Panc1 (cell line): Measurements from ENCODE around the gene CCL28. TPM values are rescaled to one million over a fixed set of nuclear protein-coding genes. Genes with fewer than 3 reads are reported as not detected.
"Not testable (repeated sequence)": the region's sequence is repeated elsewhere in the genome, so short reads cannot be mapped to it uniquely, and the experiment has no call there.

Source experiments
- ATAC-seq: fragments of 200-7000 bp; cut with Tn5 transposase; 2 replicates; pipeline ENCODE4 v1.9.1; 2020; ENCODE audit warnings: mild to moderate bottlenecking, moderate library complexity
- BruUV-seq: library from RNA; stranded (reverse); fragments of 400-500 nt; replicated peaks from 2 replicates; lab custom pipeline; 2021; lab: Mats Ljungman, UMichigan
- CTCF ChIA-PET: fragments of 300-600 bp; sonication (Branson Sonifier 250); formaldehyde crosslinking; loops from one replicate; lab custom pipeline; 2022; ENCODE audit warnings: antibody characterized with exemption; lab: Charles Lee
- POLR2A ChIA-PET: fragments of 300-600 bp; sonication (Branson Sonifier 250); formaldehyde crosslinking; loops from one replicate; lab custom pipeline; 2022; ENCODE audit warnings: antibody characterized with exemption; lab: Charles Lee
- DNase-seq: peaks from one replicate; pipeline ENCODE4 v3.0.0-alpha.2; 2010; ENCODE audit warnings: low read depth, low spot score
- H3K27ac ChIP-seq: 2 replicates; pipeline ENCODE4 v1.5.1; 2011; ENCODE audit warnings: mild to moderate bottlenecking, low read length, inconsistent platforms
- H3K27me3 ChIP-seq: fragments of 200-500 bp; sonication (Bioruptor generic); 2 replicates; pipeline ENCODE4 v1.6.0; 2014; ENCODE audit warnings: low read length, inconsistent platforms; ENCODE audit not compliant: control insufficient read depth, insufficient read depth
- H3K36me3 ChIP-seq: fragments of 200-500 bp; sonication (Bioruptor generic); 2 replicates; pipeline ENCODE4 v1.5.1; 2014; ENCODE audit warnings: inconsistent platforms, mild to moderate bottlenecking, low read length, moderate library complexity; ENCODE audit not compliant: control insufficient read depth, insufficient read depth
- H3K4me1 ChIP-seq: 2 replicates; pipeline ENCODE4 v1.5.1; 2011; ENCODE audit warnings: inconsistent platforms, mild to moderate bottlenecking, low read length, moderate library complexity; ENCODE audit not compliant: control insufficient read depth, insufficient read depth
- H3K4me3 ChIP-seq, 2 experiments: 2 replicates each; pipeline ENCODE4 v1.5.1; 2011 to 2012; ENCODE audit warnings: low read depth in 2 of 2, low read length in 2 of 2, mild to moderate bottlenecking in 2 of 2, inconsistent platforms in 1 of 2, moderate library complexity in 1 of 2
- H3K9me3 ChIP-seq: fragments of 200-500 bp; sonication (Bioruptor generic); 2 replicates; pipeline ENCODE4 v1.5.1; 2014; ENCODE audit warnings: low read depth, mild to moderate bottlenecking, inconsistent platforms, low read length, moderate library complexity; ENCODE audit not compliant: control insufficient read depth, insufficient read depth
- CTCF ChIP-seq: fragments of 450-650 bp; IDR thresholded peaks from 2 replicates; pipeline ENCODE4 v1.5.1; 2017; ENCODE audit warnings: mild to moderate bottlenecking
- POLR2AphosphoS5 ChIP-seq: IDR thresholded peaks from 2 replicates; pipeline ENCODE4 v1.6.1; 2012; ENCODE audit warnings: mild to moderate bottlenecking, low read depth, low read length, moderate library complexity
- REST ChIP-seq, 2 experiments: IDR thresholded peaks; 2 replicates each; pipeline ENCODE4 v1.6.1; 2011 to 2012; ENCODE audit warnings: low read depth in 2 of 2, control low read depth in 1 of 2, low read length in 1 of 2, mild to moderate bottlenecking in 1 of 2, moderate library complexity in 1 of 2; ENCODE audit not compliant: insufficient read depth in 1 of 2
- SIN3A ChIP-seq: IDR thresholded peaks from 2 replicates; pipeline ENCODE4 v1.6.1; 2012; ENCODE audit warnings: low read depth, mild to moderate bottlenecking, low read length, moderate library complexity, borderline replicate concordance; ENCODE audit not compliant: insufficient read depth
- TCF7L2 ChIP-seq: IDR thresholded peaks from 2 replicates; pipeline ENCODE4 v1.6.1; 2011; ENCODE audit warnings: mild to moderate bottlenecking, low read depth, low read length, inconsistent platforms
- in situ Hi-C: cut with HindIII; loops from 2 replicates; pipeline ENCODE4 v1.10.0; 2016; ENCODE audit warnings: low sequenced_read_pairs, low pct_unique_long_range_greater_than_20kb
- intact Hi-C: fragments of 100-400 bp; cut with micrococcal nuclease; formaldehyde crosslinking; loops from one replicate; pipeline ENCODE4 v1.10.0; 2022; ENCODE audit not compliant: unreplicated experiment
- total RNA-seq: library from RNA; stranded (reverse); gene quantifications from one replicate; pipeline ENCODE4 v1.2.1, GENCODE V29; 2021; ENCODE audit not compliant: unreplicated experiment

The CCL28 gene
- total RNA-seq, 1 experiment from 2014 or later = 5.8 TPM

- in situ Hi-C loops = no loop called here
- ATAC-seq = no peak
- TF ChIP-seq REST (IDR thresholded peaks at IDR 0.05; ENCODE audit: insufficient read depth in 1 of 2, low read depth in 2 of 2, low read length in 1 of 2) (no peak), POLR2AphosphoS5 (no peak), CTCF (no peak), SIN3A (no peak), TCF7L2 (no peak)
These were observed 44.4 kb upstream of the CCL28 start for GRCh38 chr5:43456556-43456955.

GRCh38 chr5:43441575-43441974 is 29.4 kb upstream of the CCL28 start:
- ATAC-seq, H3K36me3 ChIP-seq, CTCF ChIA-PET, BruUV-seq, H3K27ac ChIP-seq, POLR2A ChIA-PET, H3K4me3 ChIP-seq, DNase-seq, H3K9me3 ChIP-seq, H3K4me1 ChIP-seq, H3K27me3 ChIP-seq, intact Hi-C loops, in situ Hi-C loops: not testable (repeated sequence)

More at GRCh38 chr5:43456556-43456955, 44.4 kb upstream of the CCL28 start:
- ChIA-PET CTCF (no interaction called here), POLR2A (no interaction called here)
- H3K27ac ChIP-seq = no peak overlapping the region
- intact Hi-C loops = no loop called here
- H3K36me3 ChIP-seq = no peaks in the 10 kb centered on the region
- DNase-seq = no peak
- no peaks in the 10 kb centered on the region for H3K27me3 ChIP-seq
- no peaks in the 10 kb centered on the region for H3K4me1 ChIP-seq
- peaks cover 28% of the 10 kb centered on the region for H3K9me3 ChIP-seq
- H3K4me3 ChIP-seq = no peak overlapping the region
- BruUV-seq = no TSS peak

- TF ChIP-seq CTCF (no peak), SIN3A (no peak), REST (IDR thresholded peaks at IDR 0.05; ENCODE audit: insufficient read depth in 1 of 2, low read depth in 2 of 2, low read length in 1 of 2) (no peak), POLR2AphosphoS5 (no peak), TCF7L2 (no peak)
- DNase-seq (no peak), ATAC-seq (no peak; the same call in 1 of the 2 replicates)
- H3K36me3 ChIP-seq = no peaks in the 10 kb centered on the region
- ChIA-PET POLR2A (no interaction called here), CTCF (no interaction called here)
- in situ Hi-C loops (no loop called here), intact Hi-C loops (no loop called here)
- H3K9me3 ChIP-seq = no peaks in the 10 kb centered on the region
- no peaks in the 10 kb centered on the region for H3K4me1 ChIP-seq
- H3K27me3 ChIP-seq = no peaks in the 10 kb centered on the region
- no peak overlapping the region for H3K27ac ChIP-seq
- no peak overlapping the region for H3K4me3 ChIP-seq
- no TSS peak for BruUV-seq
These were observed 25.0 kb upstream of the CCL28 start for GRCh38 chr5:43437062-43437660.
